ENCODE measurements around the gene UIMC1. TPM values are rescaled to one million over a fixed set of nuclear protein-coding genes. Genes with fewer than 3 reads are reported as not detected.
A peak's percentile ranks its signal among the peaks of the same experiment; 100 is the strongest.

The UIMC1 gene
- total RNA-seq, 1 experiment from 2014 or later: 53.0 TPM

- peaks cover 3% of the 10 kb centered on the region for H3K79me1 ChIP-seq (ENCODE audit: insufficient read depth, low read depth, low read length, poor library complexity, severe bottlenecking)
These were observed 35.4 kb upstream of the UIMC1 start for GRCh38 chr5:177041936-177042335.

More at GRCh38 chr5:177041936-177042335, 35.4 kb upstream of the UIMC1 start:
- H3K27me3 Mint-ChIP-seq (ENCODE audit: low read depth): no peaks in the 10 kb centered on the region
- Histone ChIP-seq H3K9ac (ENCODE audit: extremely low read depth, insufficient read length, low read length) (no peak overlapping the region), H2BK5ac (ENCODE audit: insufficient read length, low read length) (no peak overlapping the region), H3K14ac (ENCODE audit: insufficient read depth, low read length) (no peak overlapping the region), H4K8ac (replicated peaks; ENCODE audit: insufficient read length, low read depth, low read length) (no peak overlapping the region), H2AFZ (ENCODE audit: low read length) (no peak overlapping the region), H4K20me1 (ENCODE audit: control insufficient read depth, insufficient read depth, insufficient read length) (no peaks in the 10 kb centered on the region), H3K23ac (ENCODE audit: insufficient read length, low read depth, low read length) (no peak overlapping the region), H3K4ac (ENCODE audit: low read depth, low read length) (no peak overlapping the region), H2BK12ac (ENCODE audit: insufficient read length, low read depth, low read length) (no peak overlapping the region), H4K91ac (ENCODE audit: insufficient read length, low read depth, low read length) (no peak overlapping the region), H3K4me2 (ENCODE audit: insufficient read depth, insufficient read length, low read length) (no peak overlapping the region), H3K79me2 (ENCODE audit: insufficient read depth, low read length) (no peaks in the 10 kb centered on the region), H4K5ac (ENCODE audit: insufficient read length, low read depth, low read length) (no peak overlapping the region), H2BK15ac (ENCODE audit: low read depth, low read length) (no peak overlapping the region), H3K9me3 (ENCODE audit: control insufficient read depth, low read depth, low read length) (no peaks in the 10 kb centered on the region), H2AK5ac (ENCODE audit: insufficient read length, low read length) (no peak overlapping the region), H3K27me3 (ENCODE audit: insufficient read depth, low read length) (no peaks in the 10 kb centered on the region; the same call in 1 of the 2 replicates), H3K18ac (ENCODE audit: insufficient read length, low read depth, low read length) (no peak overlapping the region), H3T11ph (ENCODE audit: low read length) (no peak overlapping the region), H2BK120ac (ENCODE audit: low read depth, low read length, poor library complexity, severe bottlenecking) (no peak overlapping the region), H3K27ac (ENCODE audit: insufficient read length, low read depth, low read length) (no peak overlapping the region), H3K23me2 (ENCODE audit: insufficient read length, low read depth, low read length, poor library complexity, severe bottlenecking) (no peaks in the 10 kb centered on the region), H3K56ac (ENCODE audit: insufficient read length, low read depth, low read length) (no peak overlapping the region), H2BK20ac (ENCODE audit: low read depth, low read length, poor library complexity, severe bottlenecking) (no peak overlapping the region), H3K4me1 (ENCODE audit: insufficient read depth, low read length) (0 out of 2 replicates have a peak, but pooled peaks cover 2% of the 10 kb centered on the region)
- H3K4me3 Mint-ChIP-seq: no peak overlapping the region
- peak; percentile 37; the same call in 2 of the 3 replicates for TF ChIP-seq CTCF (conservative IDR thresholded peaks at IDR 0.05)
- no CpG with 5 or more reads among the region's 2 CpGs for WGBS (ENCODE audit: extremely low coverage, insufficient read length, low lambda C conversion rate)
- H3K4me1 Mint-ChIP-seq: no peaks in the 10 kb centered on the region
- peaks cover 15 to 52% (median 36%) of the 10 kb centered on the region in 3 experiments; a peak in 6 of 7 replicates for H3K36me3 Mint-ChIP-seq (ENCODE audit: insufficient read depth in 1 of 3, low read depth in 3 of 3)
- H3K9me3 Mint-ChIP-seq: no peaks in the 10 kb centered on the region
- H3K27ac Mint-ChIP-seq: 0 out of 7 replicates have a peak overlapping the region, but pooled peaks of 1 of the 3 experiments have one; percentile 10
- DNase-seq: no peak

All from H9 (cell line).